T-helper 17 cell (primary cell): ENCODE results near the gene NHERF1. TPM values are rescaled to one million over a fixed set of nuclear protein-coding genes. Genes with fewer than 3 reads are reported as not detected.

Experiments
- ATAC-seq: fragments of 150-1000 bp; cut with Tn5 transposase; 2 replicates; pipeline ENCODE4 v1.10.0; 2021; ENCODE audit warnings: mild to moderate bottlenecking, moderate library complexity
- DNase-seq, 3 donors: peaks; one replicate each; pipeline versions ENCODE4 v3.0.0 to v3.0.0-alpha.2; 2020 to 2021
- H3K9me3 ChIP-seq: one replicate; pipeline ENCODE4 v1.7.0; 2013; ENCODE audit warnings: low read length, mild to moderate bottlenecking; ENCODE audit not compliant: control insufficient read depth, poor library complexity, severe bottlenecking
- H3K27ac Mint-ChIP-seq: one replicate; pipeline ENCODE4 v1.8.0; 2022; ENCODE audit warnings: mild to moderate bottlenecking, moderate library complexity, mixed read lengths
- H3K27me3 Mint-ChIP-seq: one replicate; pipeline ENCODE4 v1.8.0; 2022; ENCODE audit warnings: mixed read lengths
- H3K36me3 Mint-ChIP-seq: one replicate; pipeline ENCODE4 v1.8.0; 2022; ENCODE audit warnings: low read depth, mixed read lengths
- H3K4me1 Mint-ChIP-seq: one replicate; pipeline ENCODE4 v1.8.0; 2022; ENCODE audit warnings: mild to moderate bottlenecking, mixed read lengths
- H3K4me3 Mint-ChIP-seq: one replicate; pipeline ENCODE4 v1.8.0; 2022; ENCODE audit warnings: mild to moderate bottlenecking, moderate library complexity, mixed read lengths
- total RNA-seq, 4 donors: library from RNA in 2 of 4; stranded (reverse) in 2 of 4; gene quantifications; one replicate each; pipeline ENCODE4 v1.2.3 and lab custom pipeline; 2022 to 2026

The NHERF1 gene
- total RNA-seq, 2 donors from 2014 or later = 130 to 132 TPM

- DNase-seq (no peak), ATAC-seq (no peak)
These were observed 11.5 kb downstream of the NHERF1 start for GRCh38 chr17:74759941-74760340.

DNA sequence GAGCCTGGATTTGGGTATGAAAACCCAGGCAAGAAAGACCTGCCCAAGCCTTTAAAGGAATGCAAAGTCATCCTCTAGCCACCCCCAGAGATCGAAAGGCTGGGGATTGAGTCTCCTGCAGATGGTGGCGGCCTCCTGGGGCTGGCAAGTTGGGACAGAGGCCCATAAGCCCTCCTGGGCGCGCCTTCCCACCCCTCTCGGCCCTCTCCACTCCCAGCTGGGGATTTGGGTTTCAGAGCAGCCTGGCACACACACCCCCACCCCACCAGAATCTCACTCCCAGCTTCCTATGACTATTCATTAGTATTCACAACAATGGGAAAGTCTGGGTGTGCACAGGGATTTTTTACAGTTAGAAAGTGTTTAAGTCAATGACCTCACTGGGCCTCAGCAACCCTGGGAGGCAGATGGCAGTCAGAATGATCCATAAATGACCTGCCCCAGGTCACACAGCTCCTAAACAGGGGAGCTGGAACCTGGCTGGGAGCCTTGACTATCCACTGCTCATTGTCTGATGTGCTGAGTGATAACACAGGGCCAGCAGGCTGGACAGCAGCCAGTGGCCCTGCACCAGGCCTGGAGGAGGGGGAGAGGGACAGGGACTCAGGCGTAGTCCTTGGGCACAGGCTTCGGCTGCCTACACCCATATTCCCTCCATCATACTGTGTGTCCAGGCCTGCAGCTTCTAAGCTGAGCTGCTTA lies 12.1 kb downstream of the NHERF1 start:
- no peaks in the 10 kb centered on the region for H3K36me3 Mint-ChIP-seq
- no peaks in the 10 kb centered on the region for H3K9me3 ChIP-seq
- no peak for DNase-seq
- peak overlapping the region; percentile 85 for H3K4me3 Mint-ChIP-seq
- H3K27ac Mint-ChIP-seq = peak overlapping the region; percentile 90
- ATAC-seq = no peak
- no peaks in the 10 kb centered on the region for H3K27me3 Mint-ChIP-seq
- H3K4me1 Mint-ChIP-seq = peaks cover 46% of the 10 kb centered on the region

More at GRCh38 chr17:74759941-74760340, 11.5 kb downstream of the NHERF1 start:
- Mint-ChIP-seq H3K4me1 (peaks cover 47% of the 10 kb centered on the region), H3K4me3 (peak overlapping the region; percentile 85), H3K36me3 (no peaks in the 10 kb centered on the region), H3K27me3 (no peaks in the 10 kb centered on the region), H3K27ac (peak overlapping the region; percentile 90)
- H3K9me3 ChIP-seq = no peaks in the 10 kb centered on the region

DNA sequence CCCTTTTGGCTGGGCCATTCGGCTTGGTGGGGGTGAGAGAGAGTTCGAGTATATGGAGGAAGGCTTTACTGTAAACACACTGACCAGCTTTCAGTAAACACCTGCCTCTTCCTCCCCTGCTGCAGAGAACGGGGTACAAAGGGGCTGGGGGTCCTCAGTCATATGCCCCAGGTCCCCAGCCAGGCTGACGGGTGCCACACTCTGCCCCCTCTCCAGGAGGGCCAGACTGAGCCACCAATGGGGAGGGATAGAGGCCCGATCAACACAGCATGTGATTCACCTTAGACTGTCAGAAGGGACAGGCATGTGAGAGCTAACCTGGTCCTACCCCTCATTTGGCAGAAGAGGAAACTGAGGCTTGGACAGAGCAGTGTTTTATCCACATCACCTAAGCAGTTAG lies 13.0 kb downstream of the NHERF1 start:
- no peak for ATAC-seq

DNA sequence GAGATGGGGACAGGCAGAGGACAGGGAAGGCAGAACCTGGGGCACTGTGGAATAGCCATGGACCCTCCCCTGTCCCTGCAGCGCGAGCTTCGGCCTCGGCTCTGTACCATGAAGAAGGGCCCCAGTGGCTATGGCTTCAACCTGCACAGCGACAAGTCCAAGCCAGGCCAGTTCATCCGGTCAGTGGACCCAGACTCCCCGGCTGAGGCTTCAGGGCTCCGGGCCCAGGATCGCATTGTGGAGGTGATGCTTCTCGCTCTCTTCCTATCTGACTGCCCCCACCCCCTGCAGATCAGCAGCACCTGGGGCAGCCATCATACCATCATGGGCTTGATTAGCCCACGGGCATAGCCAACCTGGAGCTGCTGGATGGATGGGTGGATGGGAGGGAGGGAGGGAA lies 13.5 kb downstream of the NHERF1 start:
- DNase-seq (no peak), ATAC-seq (no peak)
- H3K9me3 ChIP-seq = no peaks in the 10 kb centered on the region
- no peak overlapping the region for H3K4me3 Mint-ChIP-seq
- H3K27ac Mint-ChIP-seq = no peak overlapping the region
- H3K27me3 Mint-ChIP-seq = no peaks in the 10 kb centered on the region
- no peaks in the 10 kb centered on the region for H3K36me3 Mint-ChIP-seq
- peaks cover 42% of the 10 kb centered on the region for H3K4me1 Mint-ChIP-seq

More for the DNA sequence above, 13.0 kb downstream of the NHERF1 start:
- H3K27me3 Mint-ChIP-seq = no peaks in the 10 kb centered on the region
- peak overlapping the region; percentile 90 for H3K27ac Mint-ChIP-seq
- peaks cover 46% of the 10 kb centered on the region for H3K4me1 Mint-ChIP-seq
- H3K36me3 Mint-ChIP-seq = no peaks in the 10 kb centered on the region
- no peaks in the 10 kb centered on the region for H3K9me3 ChIP-seq
- DNase-seq = no peak
- H3K4me3 Mint-ChIP-seq = peak overlapping the region; percentile 28

DNA sequence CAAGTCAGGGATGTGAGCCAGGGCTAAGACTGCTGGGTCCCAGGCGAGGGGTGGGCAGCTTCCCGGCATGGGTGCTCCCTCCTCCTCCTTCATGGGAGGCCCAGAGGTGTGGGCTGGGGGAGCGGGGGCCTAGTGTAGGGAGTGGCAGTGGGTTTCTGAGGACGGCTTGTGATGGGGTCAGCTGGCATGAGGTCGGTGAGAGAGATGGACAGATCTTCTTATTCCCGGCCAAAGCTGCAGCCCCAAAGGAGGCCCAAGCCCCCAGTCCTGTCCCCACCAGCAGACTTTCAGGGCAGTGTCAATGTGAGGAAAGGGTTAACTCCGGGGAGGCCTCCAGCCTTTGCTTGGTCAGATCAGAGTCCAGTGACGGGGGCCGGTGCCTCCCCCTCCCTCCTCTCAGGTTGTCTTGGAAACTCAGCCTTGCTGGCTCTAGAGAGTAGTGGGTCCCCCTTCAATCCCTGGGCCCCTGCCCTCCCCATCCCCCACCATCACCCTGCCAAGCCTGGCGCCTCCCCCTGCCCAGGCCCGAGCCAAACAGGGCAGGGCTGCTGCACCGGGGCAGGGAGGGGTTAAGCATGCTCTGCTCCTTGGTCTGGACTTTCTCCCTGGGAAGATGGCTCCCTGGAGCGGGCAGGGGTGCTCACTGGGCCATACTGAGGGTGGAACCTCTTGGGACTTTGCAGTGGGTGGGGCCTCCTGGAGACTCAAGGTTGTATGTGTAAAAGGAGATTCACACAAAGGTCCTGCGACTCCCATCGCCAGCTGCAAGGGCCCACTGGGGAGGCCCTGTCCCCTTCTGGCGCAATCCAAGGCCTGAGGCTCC lies 15.3 kb downstream of the NHERF1 start:
- no peak overlapping the region for H3K4me3 Mint-ChIP-seq
- peaks cover 33% of the 10 kb centered on the region for H3K4me1 Mint-ChIP-seq
- H3K27ac Mint-ChIP-seq = peak overlapping the region; percentile 6
- H3K27me3 Mint-ChIP-seq = no peaks in the 10 kb centered on the region
- peaks cover 3% of the 10 kb centered on the region for H3K36me3 Mint-ChIP-seq
- no peaks in the 10 kb centered on the region for H3K9me3 ChIP-seq
- ATAC-seq = no peak
- DNase-seq = no peak

DNA sequence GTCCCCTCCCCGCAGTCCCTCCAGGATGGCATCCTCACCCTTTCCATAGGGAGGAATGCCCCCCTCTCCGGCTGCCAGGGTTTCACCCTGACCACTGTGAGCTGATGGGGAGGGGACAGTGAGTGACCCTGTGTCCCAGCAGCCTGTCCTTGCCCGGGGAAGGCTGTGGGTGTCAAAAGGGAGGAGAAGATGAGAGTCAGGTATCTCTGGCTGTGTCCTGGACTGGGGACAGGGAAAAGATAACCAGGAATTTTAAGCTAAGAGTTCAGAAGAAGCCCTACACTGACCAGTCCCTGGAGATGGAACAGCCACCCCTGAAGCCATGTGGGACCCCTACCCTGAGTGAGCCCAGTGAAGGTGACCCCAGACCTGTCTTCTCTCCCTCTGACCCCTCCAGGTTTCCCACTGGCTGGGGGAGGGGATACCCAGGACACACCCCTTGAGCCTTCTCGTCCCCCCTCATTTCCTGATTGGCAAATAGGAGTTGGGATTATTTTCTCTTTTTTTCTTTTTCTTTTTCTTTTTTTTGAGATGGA lies 16.4 kb downstream of the NHERF1 start:
- H3K36me3 Mint-ChIP-seq = peaks cover 3% of the 10 kb centered on the region

GRCh38 chr17:74766413-74766812 lies 18.0 kb downstream of the NHERF1 start:
- Mint-ChIP-seq H3K27ac (no peak overlapping the region), H3K4me3 (no peak overlapping the region), H3K4me1 (peaks cover 29% of the 10 kb centered on the region), H3K36me3 (peaks cover 3% of the 10 kb centered on the region), H3K27me3 (no peaks in the 10 kb centered on the region)
- DNase-seq (no peak), ATAC-seq (no peak)
- H3K9me3 ChIP-seq = no peaks in the 10 kb centered on the region

More for the DNA sequence above, 16.4 kb downstream of the NHERF1 start:
- no peaks in the 10 kb centered on the region for H3K27me3 Mint-ChIP-seq
- H3K9me3 ChIP-seq = no peaks in the 10 kb centered on the region
- H3K27ac Mint-ChIP-seq = peak overlapping the region; percentile 47
- H3K4me1 Mint-ChIP-seq = peaks cover 26% of the 10 kb centered on the region
- no peak for DNase-seq
- no peak for ATAC-seq
- H3K4me3 Mint-ChIP-seq = no peak overlapping the region

GRCh38 chr17:74767111-74767516 lies 18.7 kb downstream of the NHERF1 start:
- DNase-seq = no peak
- Mint-ChIP-seq H3K27ac (peak overlapping the region; percentile 86), H3K27me3 (no peaks in the 10 kb centered on the region), H3K4me1 (peaks cover 25% of the 10 kb centered on the region), H3K36me3 (peaks cover 3% of the 10 kb centered on the region), H3K4me3 (no peak overlapping the region)
- H3K9me3 ChIP-seq = no peaks in the 10 kb centered on the region
- ATAC-seq = no peak

DNA sequence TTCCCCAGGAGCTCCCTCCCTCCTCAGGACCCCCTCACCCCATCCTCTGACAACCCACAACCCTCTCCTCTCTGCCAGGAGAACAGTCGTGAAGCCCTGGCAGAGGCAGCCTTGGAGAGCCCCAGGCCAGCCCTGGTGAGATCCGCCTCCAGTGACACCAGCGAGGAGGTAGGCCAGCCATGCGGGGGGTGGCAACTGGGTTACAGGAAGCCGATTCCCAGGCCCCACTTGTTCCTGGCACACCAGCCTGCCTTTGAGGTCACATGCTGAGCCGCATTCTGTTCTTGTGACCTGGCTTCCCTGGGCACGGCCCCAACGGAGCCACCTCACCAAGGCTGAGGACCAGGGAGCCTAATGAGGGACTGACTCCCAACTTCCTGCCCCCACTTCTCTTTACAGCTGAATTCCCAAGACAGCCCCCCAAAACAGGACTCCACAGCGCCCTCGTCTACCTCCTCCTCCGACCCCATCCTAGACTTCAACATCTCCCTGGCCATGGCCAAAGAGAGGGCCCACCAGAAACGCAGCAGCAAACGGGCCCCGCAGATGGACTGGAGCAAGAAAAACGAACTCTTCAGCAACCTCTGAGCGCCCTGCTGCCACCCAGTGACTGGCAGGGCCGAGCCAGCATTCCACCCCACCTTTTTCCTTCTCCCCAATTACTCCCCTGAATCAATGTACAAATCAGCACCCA lies 19.8 kb downstream of the NHERF1 start:
- ATAC-seq (no peak), DNase-seq (no peak)
- no peaks in the 10 kb centered on the region for H3K27me3 Mint-ChIP-seq
- peak overlapping the region; percentile 86 for H3K27ac Mint-ChIP-seq
- peaks cover 23% of the 10 kb centered on the region for H3K4me1 Mint-ChIP-seq
- no peak overlapping the region for H3K4me3 Mint-ChIP-seq
- H3K36me3 Mint-ChIP-seq = peaks cover 3% of the 10 kb centered on the region
- no peaks in the 10 kb centered on the region for H3K9me3 ChIP-seq

GRCh38 chr17:74768763-74769114 lies 20.3 kb downstream of the NHERF1 start:
- no peaks in the 10 kb centered on the region for H3K27me3 Mint-ChIP-seq
- H3K27ac Mint-ChIP-seq = peak overlapping the region; percentile 86
- no peak overlapping the region for H3K4me3 Mint-ChIP-seq
- ATAC-seq (no peak), DNase-seq (no peak)
- H3K4me1 Mint-ChIP-seq = peaks cover 22% of the 10 kb centered on the region
- H3K9me3 ChIP-seq = no peaks in the 10 kb centered on the region
- peaks cover 3% of the 10 kb centered on the region for H3K36me3 Mint-ChIP-seq

GRCh38 chr17:74769266-74769855 lies 20.9 kb downstream of the NHERF1 start:
- DNase-seq (no peak), ATAC-seq (no peak)

DNA sequence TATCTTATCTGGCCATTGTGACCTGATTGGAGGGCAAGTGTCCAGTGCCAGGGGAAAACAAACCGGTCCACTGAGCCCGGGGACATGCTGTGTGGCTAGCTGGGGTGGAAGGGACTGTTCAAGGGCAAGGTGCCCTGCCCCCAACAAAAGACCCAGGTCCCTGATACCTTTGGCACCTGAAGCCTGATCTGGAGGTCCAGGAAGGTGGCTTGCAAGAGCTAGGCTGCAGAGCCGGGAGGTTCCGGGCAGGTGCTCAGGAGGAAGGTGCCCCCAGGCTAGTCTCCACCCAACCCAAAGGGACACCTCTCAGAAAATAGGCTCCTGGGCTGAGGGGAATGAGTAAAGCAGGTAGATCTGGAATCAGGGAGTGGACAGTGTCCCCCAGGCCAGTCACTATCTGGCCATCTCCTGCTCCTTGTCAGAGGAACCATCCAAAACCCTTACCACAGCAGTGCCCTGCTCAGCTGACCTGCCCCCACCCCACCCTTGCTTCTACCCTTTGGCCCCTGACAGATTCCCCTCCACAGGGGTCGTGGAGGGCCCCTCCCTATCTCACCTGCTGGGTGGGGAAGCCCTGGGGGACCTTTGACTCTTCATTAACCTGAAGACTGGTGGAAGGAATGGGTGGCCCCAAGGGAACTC lies 21.5 kb downstream of the NHERF1 start:
- Mint-ChIP-seq H3K4me1 (peaks cover 24% of the 10 kb centered on the region), H3K36me3 (peaks cover 3% of the 10 kb centered on the region), H3K27me3 (no peaks in the 10 kb centered on the region), H3K27ac (peak overlapping the region; percentile 86), H3K4me3 (no peak overlapping the region)
- H3K9me3 ChIP-seq = no peaks in the 10 kb centered on the region
- ATAC-seq (no peak), DNase-seq (no peak)

More at GRCh38 chr17:74769266-74769855, 20.9 kb downstream of the NHERF1 start:
- peaks cover 3% of the 10 kb centered on the region for H3K36me3 Mint-ChIP-seq
- no peaks in the 10 kb centered on the region for H3K9me3 ChIP-seq
- peak overlapping the region; percentile 86 for H3K27ac Mint-ChIP-seq
- no peak overlapping the region for H3K4me3 Mint-ChIP-seq
- H3K4me1 Mint-ChIP-seq = peaks cover 24% of the 10 kb centered on the region
- no peaks in the 10 kb centered on the region for H3K27me3 Mint-ChIP-seq
